A549 (cell line): ENCODE data around the gene TMOD2. TPM values are rescaled to one million over a fixed set of nuclear protein-coding genes. Genes with fewer than 3 reads are reported as not detected.

Experiments
- ATAC-seq, 2 experiments: fragments of 200-7000 bp in 1 of 2; fragments of >200 bp in 1 of 2; cut with Nextera tagmentation in 1 of 2; cut with Tn5 transposase in 1 of 2; 3 replicates each; pipeline versions ENCODE4 v1.8.0 to v1.9.1; 2018 to 2020; ENCODE audit warnings: mild to moderate bottlenecking in 1 of 2, moderate library complexity in 1 of 2
- CTCF ChIA-PET: fragments of 300-600 bp; sonication (Branson Sonifier 250); formaldehyde crosslinking; extraction: SDS; loops from one replicate; lab custom pipeline; 2021; ENCODE audit warnings: antibody characterized with exemption, inconsistent platforms; lab: Yijun Ruan, JAX
- POLR2A ChIA-PET: fragments of 350-600 bp; formaldehyde crosslinking; extraction: SDS; loops from one replicate; lab custom pipeline; 2021; ENCODE audit warnings: antibody characterized with exemption, inconsistent platforms; lab: Yijun Ruan, JAX
- DNase-seq, 2 experiments: peaks; one replicate each; pipeline versions ENCODE4 v3.0.0 to v3.0.0-alpha.2; 2011 to 2016; ENCODE audit warnings: low read depth in 1 of 2, low spot score in 1 of 2
- FAIRE-seq: peaks from 2 replicates; lab custom pipeline; 2011; peaks lifted over from hg19 to GRCh38; lab: Jason Lieb, UNC
- H3K27ac ChIP-seq, 2 experiments: fragments of >200 bp; sonication (Bioruptor Twin); formaldehyde crosslinking; 3 replicates each; pipeline ENCODE4 v1.5.1; 2016 to 2017
- H3K4me1 ChIP-seq: fragments of >200 bp; sonication (Bioruptor Twin); formaldehyde crosslinking; 3 replicates; pipeline ENCODE4 v1.6.1; 2016
- H3K4me2 ChIP-seq: fragments of >200 bp; sonication (Bioruptor Twin); formaldehyde crosslinking; 3 replicates; pipeline ENCODE4 v1.6.1; 2016
- H3K4me3 ChIP-seq: fragments of >200 bp; sonication (Bioruptor Twin); formaldehyde crosslinking; 3 replicates; pipeline ENCODE4 v1.5.1; 2016
- H3K9me3 ChIP-seq: fragments of >200 bp; sonication (Bioruptor Twin); formaldehyde crosslinking; 3 replicates; pipeline ENCODE4 v1.6.1; 2016
- CEBPB ChIP-seq, 2 experiments: fragments of >200 bp in 1 of 2; sonication (Bioruptor Twin) in 1 of 2; formaldehyde crosslinking in 1 of 2; IDR thresholded peaks; 2 replicates each; pipeline ENCODE4 v1.6.1; 2012 to 2016
- CHD4 ChIP-seq: fragments of 200-600 bp; sonication (generic); IDR thresholded peaks from 2 replicates; pipeline ENCODE4 v1.6.1; 2016; ENCODE audit warnings: antibody characterized with exemption, mild to moderate bottlenecking, borderline replicate concordance
- EHMT2 ChIP-seq: fragments of 200-600 bp; sonication (generic); IDR thresholded peaks from 2 replicates; pipeline ENCODE4 v1.6.1; 2016; ENCODE audit warnings: antibody characterized with exemption, low read depth, mild to moderate bottlenecking, moderate library complexity
- EP300 ChIP-seq, 2 experiments: fragments of >200 bp; sonication (Bioruptor Twin); formaldehyde crosslinking; IDR thresholded peaks; 2 replicates in 1 of 2; 3 replicates in 1 of 2; pipeline ENCODE4 v1.6.1; 2016 to 2017
- FOSB ChIP-seq: fragments of 250-450 bp; sonication (Bioruptor Pico); IDR thresholded peaks from 2 replicates; pipeline ENCODE4 v1.5.0; 2020; ENCODE audit warnings: mild to moderate bottlenecking, moderate library complexity
- GATA3 ChIP-seq: IDR thresholded peaks from 2 replicates; pipeline ENCODE4 v1.6.1; 2012; ENCODE audit warnings: borderline replicate concordance
- HES2 ChIP-seq: fragments of >200 bp; sonication (Bioruptor Twin); formaldehyde crosslinking; IDR thresholded peaks from 2 replicates; pipeline ENCODE4 v1.6.1; 2016
- HOXB5 ChIP-seq: fragments of 250-450 bp; sonication (Bioruptor Pico); IDR thresholded peaks from 2 replicates; pipeline ENCODE4 v1.5.0; 2020; ENCODE audit warnings: mild to moderate bottlenecking, moderate library complexity
- JUNB ChIP-seq: fragments of >200 bp; sonication (Bioruptor Twin); formaldehyde crosslinking; IDR thresholded peaks from 2 replicates; pipeline ENCODE4 v1.6.1; 2016
- KDM5A ChIP-seq: fragments of 200-600 bp; sonication (generic); IDR thresholded peaks from 2 replicates; pipeline ENCODE4 v1.6.1; 2016; ENCODE audit warnings: antibody characterized with exemption, mild to moderate bottlenecking
- MAFK ChIP-seq: fragments of 450-650 bp; IDR thresholded peaks from 2 replicates; pipeline ENCODE4 v1.6.1; 2014; ENCODE audit not compliant: partially characterized antibody
- MAZ ChIP-seq: fragments of 150-350 bp; IDR thresholded peaks from 2 replicates; pipeline ENCODE4 v1.6.1; 2014; ENCODE audit warnings: antibody characterized with exemption, low read depth, low read length, borderline replicate concordance
- NR3C1 ChIP-seq: fragments of >200 bp; sonication (Bioruptor Twin); formaldehyde crosslinking; IDR thresholded peaks from 3 replicates; pipeline ENCODE4 v1.6.1; 2017
- POLR2A ChIP-seq: IDR thresholded peaks from 2 replicates; pipeline ENCODE4 v1.6.1; 2012; ENCODE audit warnings: mild to moderate bottlenecking, low read length
- RAD21 ChIP-seq, 2 experiments: fragments of >200 bp in 1 of 2; sonication (Bioruptor Twin) in 1 of 2; formaldehyde crosslinking in 1 of 2; IDR thresholded peaks in 1 of 2; conservative IDR thresholded peaks in 1 of 2; 2 replicates in 1 of 2; 3 replicates in 1 of 2; pipeline ENCODE4 v1.6.1; 2012 to 2018; ENCODE audit warnings: inconsistent platforms in 1 of 2
- RCOR1 ChIP-seq: fragments of 150-350 bp; IDR thresholded peaks from 2 replicates; pipeline ENCODE4 v1.6.1; 2014; ENCODE audit warnings: antibody characterized with exemption, low read length, low read depth
- TFCP2L1 ChIP-seq: fragments of 250-450 bp; sonication (Bioruptor Pico); IDR thresholded peaks from 2 replicates; pipeline ENCODE4 v1.5.0; 2021; ENCODE audit warnings: mild to moderate bottlenecking
- TP53 ChIP-seq: fragments of 250-450 bp; sonication (Bioruptor Pico); IDR thresholded peaks from 2 replicates; pipeline ENCODE4 v1.5.0; 2021; ENCODE audit warnings: mild to moderate bottlenecking, moderate library complexity
- ZC3H11A ChIP-seq: fragments of 450-650 bp; IDR thresholded peaks from 2 replicates; pipeline ENCODE4 v1.6.1; 2014; ENCODE audit warnings: antibody characterized with exemption, mild to moderate bottlenecking
- WGBS: methylation state at CpG from one replicate; pipeline ENCODE4 v1.1.6; 2017; ENCODE audit errors: missing lambda C conversion rate; 5-methylcytosine and 5-hydroxymethylcytosine counted together
- polyA plus RNA-seq, 4 experiments: library from polyadenylated mRNA; depleted of rRNA in 3 of 4; stranded (reverse); fragments of >200 nt; fragmentation: RNase III in 1 of 4; extraction: RNeasy Plus Mini Kit Qiagen cat#74134 plus additional on column Dnase treatment in 1 of 4; gene quantifications; 2 replicates in 3 of 4; 3 replicates in 1 of 4; pipeline ENCODE4 v1.2.3, GENCODE V29; 2011 to 2017
- TF ChIP-seq, protein P1 (sequence below): fragments of >200 bp; sonication (Bioruptor Twin); formaldehyde crosslinking; IDR thresholded peaks from 3 replicates; pipeline ENCODE4 v1.6.1; 2016
- TF ChIP-seq, protein P2 (sequence below): fragments of 200-600 bp; sonication (generic); IDR thresholded peaks from 2 replicates; pipeline ENCODE4 v1.6.1; 2016; ENCODE audit warnings: antibody characterized with exemption, mild to moderate bottlenecking, moderate library complexity
- TF ChIP-seq, protein P3 (sequence below): fragments of 150-350 bp; IDR thresholded peaks from 2 replicates; pipeline ENCODE4 v1.6.1; 2014; ENCODE audit warnings: low read depth, mild to moderate bottlenecking, low read length

Gene TMOD2
- polyA plus RNA-seq, 2 of the 4 experiments (the other 2 are of a cell fraction), result 2.1 to 2.5 TPM

GRCh38 chr15:51849860-51850259 lies 98.5 kb downstream of the TMOD2 start:
- WGBS, result 96% methylated on average over 3 of the region's 3 CpGs
- TF ChIP-seq JUNB (no peak), RCOR1 (no peak), GATA3 (no peak), POLR2A (no peak), MAFK (no peak), NR3C1 (no peak), ZC3H11A (no peak), MAZ (no peak), KDM5A (no peak), HOXB5 (CRISPR knock-in tag) (no peak), TFCP2L1 (CRISPR knock-in tag) (no peak), TP53 (no peak)
- TF ChIP-seq, protein P1, sequence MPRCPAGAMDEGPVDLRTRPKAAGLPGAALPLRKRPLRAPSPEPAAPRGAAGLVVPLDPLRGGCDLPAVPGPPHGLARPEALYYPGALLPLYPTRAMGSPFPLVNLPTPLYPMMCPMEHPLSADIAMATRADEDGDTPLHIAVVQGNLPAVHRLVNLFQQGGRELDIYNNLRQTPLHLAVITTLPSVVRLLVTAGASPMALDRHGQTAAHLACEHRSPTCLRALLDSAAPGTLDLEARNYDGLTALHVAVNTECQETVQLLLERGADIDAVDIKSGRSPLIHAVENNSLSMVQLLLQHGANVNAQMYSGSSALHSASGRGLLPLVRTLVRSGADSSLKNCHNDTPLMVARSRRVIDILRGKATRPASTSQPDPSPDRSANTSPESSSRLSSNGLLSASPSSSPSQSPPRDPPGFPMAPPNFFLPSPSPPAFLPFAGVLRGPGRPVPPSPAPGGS, result no peak
- TF ChIP-seq, protein P2, sequence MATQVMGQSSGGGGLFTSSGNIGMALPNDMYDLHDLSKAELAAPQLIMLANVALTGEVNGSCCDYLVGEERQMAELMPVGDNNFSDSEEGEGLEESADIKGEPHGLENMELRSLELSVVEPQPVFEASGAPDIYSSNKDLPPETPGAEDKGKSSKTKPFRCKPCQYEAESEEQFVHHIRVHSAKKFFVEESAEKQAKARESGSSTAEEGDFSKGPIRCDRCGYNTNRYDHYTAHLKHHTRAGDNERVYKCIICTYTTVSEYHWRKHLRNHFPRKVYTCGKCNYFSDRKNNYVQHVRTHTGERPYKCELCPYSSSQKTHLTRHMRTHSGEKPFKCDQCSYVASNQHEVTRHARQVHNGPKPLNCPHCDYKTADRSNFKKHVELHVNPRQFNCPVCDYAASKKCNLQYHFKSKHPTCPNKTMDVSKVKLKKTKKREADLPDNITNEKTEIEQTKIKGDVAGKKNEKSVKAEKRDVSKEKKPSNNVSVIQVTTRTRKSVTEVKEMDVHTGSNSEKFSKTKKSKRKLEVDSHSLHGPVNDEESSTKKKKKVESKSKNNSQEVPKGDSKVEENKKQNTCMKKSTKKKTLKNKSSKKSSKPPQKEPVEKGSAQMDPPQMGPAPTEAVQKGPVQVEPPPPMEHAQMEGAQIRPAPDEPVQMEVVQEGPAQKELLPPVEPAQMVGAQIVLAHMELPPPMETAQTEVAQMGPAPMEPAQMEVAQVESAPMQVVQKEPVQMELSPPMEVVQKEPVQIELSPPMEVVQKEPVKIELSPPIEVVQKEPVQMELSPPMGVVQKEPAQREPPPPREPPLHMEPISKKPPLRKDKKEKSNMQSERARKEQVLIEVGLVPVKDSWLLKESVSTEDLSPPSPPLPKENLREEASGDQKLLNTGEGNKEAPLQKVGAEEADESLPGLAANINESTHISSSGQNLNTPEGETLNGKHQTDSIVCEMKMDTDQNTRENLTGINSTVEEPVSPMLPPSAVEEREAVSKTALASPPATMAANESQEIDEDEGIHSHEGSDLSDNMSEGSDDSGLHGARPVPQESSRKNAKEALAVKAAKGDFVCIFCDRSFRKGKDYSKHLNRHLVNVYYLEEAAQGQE, result no peak
- TF ChIP-seq, protein P3, sequence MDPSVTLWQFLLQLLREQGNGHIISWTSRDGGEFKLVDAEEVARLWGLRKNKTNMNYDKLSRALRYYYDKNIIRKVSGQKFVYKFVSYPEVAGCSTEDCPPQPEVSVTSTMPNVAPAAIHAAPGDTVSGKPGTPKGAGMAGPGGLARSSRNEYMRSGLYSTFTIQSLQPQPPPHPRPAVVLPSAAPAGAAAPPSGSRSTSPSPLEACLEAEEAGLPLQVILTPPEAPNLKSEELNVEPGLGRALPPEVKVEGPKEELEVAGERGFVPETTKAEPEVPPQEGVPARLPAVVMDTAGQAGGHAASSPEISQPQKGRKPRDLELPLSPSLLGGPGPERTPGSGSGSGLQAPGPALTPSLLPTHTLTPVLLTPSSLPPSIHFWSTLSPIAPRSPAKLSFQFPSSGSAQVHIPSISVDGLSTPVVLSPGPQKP, result no peak
- CTCF ChIA-PET, result interaction anchor here (1.0 kb wide), 2 partner anchors 50 to 68 kb away, joined by 3 read pairs; no protein-coding TSS in a partner anchor
- DNase-seq, result no peak
- Histone ChIP-seq H3K9me3 (no peaks in the 10 kb centered on the region), H3K4me3 (no peak overlapping the region), H3K4me2 (no peak overlapping the region), H3K27ac (peak overlapping the region in 1 of 2 experiments; percentile 53; a peak in 1 of 6 replicates), H3K4me1 (peaks cover 99% of the 10 kb centered on the region)
- no peak for ATAC-seq
- POLR2A ChIA-PET, result interaction anchor here (1.5 kb wide), 1 partner anchor 11 kb away, joined by 3 read pairs; no protein-coding TSS in a partner anchor
- no peak for FAIRE-seq

DNA sequence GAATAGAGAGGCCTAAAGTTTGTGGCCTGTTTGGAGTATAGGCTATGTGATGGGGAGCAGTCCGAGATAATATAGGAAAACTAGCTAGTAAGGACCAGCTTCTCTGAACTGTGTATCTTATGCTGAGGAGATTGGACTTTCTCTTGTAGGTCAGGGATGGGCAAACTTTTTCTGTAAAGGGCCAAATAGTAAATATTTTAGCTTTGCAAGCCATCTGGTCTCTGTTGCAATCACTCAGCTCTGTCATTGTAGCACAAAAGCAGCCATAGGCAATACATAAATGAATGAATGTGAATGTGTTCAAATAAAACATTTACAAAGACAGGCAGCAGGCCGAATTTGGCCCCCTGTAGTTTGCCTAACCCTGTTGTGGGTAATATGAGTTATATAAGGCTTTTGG lies 102.6 kb downstream of the TMOD2 start:
- POLR2A ChIA-PET, result interaction anchor here (0.6 to 0.7 kb wide), 2 partner anchors 61 to 204 kb away, joined by 3 read pairs; no protein-coding TSS in a partner anchor
- Histone ChIP-seq H3K4me2 (peak overlapping the region; percentile 71), H3K27ac (peak overlapping the region; percentile 24 to 65; a peak in 4 of 6 replicates), H3K9me3 (no peaks in the 10 kb centered on the region), H3K4me3 (no peak overlapping the region)
- DNase-seq (no peak), ATAC-seq (peak in 1 of 2 experiments; percentile 17; a peak in 2 of 6 replicates)
- CTCF ChIA-PET, result interaction anchor here (0.6 to 6.9 kb wide), 8 partner anchors 8 to 120 kb away, joined by 4 to 48 read pairs (median 6); no protein-coding TSS in a partner anchor
- WGBS, result 52% methylated on average over 2 of the region's 2 CpGs
- TF ChIP-seq HES2 (no peak), RAD21 (conservative IDR thresholded peaks at IDR 0.05 in 1 of 2, IDR thresholded peaks at IDR 0.05 in 1 of 2) (no peak), POLR2A (no peak), GATA3 (no peak), CHD4 (no peak), EHMT2 (no peak), FOSB (CRISPR knock-in tag) (no peak), CEBPB (IDR thresholded peaks at IDR 0.05) (peak; percentile 41 to 51; a peak in 2 of 4 replicates), EP300 (IDR thresholded peaks at IDR 0.05) (no peak)
- TF ChIP-seq, all 56 proteins: peak for 1
- FAIRE-seq, result no peak
- peaks cover 95% of the 10 kb centered on the region for H3K4me1 ChIP-seq
